ENCODE results near the gene TAS2R19.

The TAS2R19 gene

GRCh38 chr12:10986812-10987211 lies 35.6 kb downstream of the TAS2R19 start, which contains the start of gene TAS2R50:
Gene TAS2R50 (minus strand): TSS chr12:10986912. CDS start chr12:10986860, 52 bp downstream.
- TF ChIP-seq EZH2phosphoT487 (IDR thresholded peaks at IDR 0.05; ENCODE audit: low read length) (no peak), CTCF (IDR thresholded peaks at IDR 0.05; ENCODE audit: low read length) (no peak), EZH2 (optimal IDR thresholded peaks at IDR 0.05; ENCODE audit: low read depth, low read length) (no peak)
- Histone ChIP-seq H3F3A (ENCODE audit: insufficient read depth, low read length) (no peaks in the 10 kb centered on the region), H3K9ac (ENCODE audit: low read length) (no peak within 1 kb of the TSS), H3K79me2 (ENCODE audit: low read length) (no peaks in the 10 kb centered on the region), H3K9me3 (replicated peaks; ENCODE audit: insufficient read depth, low read length) (no peaks in the 10 kb centered on the region), H3K9me2 (replicated peaks; ENCODE audit: insufficient read depth, low read length) (no peaks in the 10 kb centered on the region), H3K4me3 (ENCODE audit: low read length) (no peak within 1 kb of the TSS), H3K4me1 (ENCODE audit: low read length) (no peaks in the 10 kb centered on the region), H3K27me3 (replicated peaks; ENCODE audit: insufficient read depth, low read length) (no peaks in the 10 kb centered on the region), H4K20me1 (ENCODE audit: insufficient read depth, low read length) (no peaks in the 10 kb centered on the region), H3K36me3 (replicated peaks; ENCODE audit: insufficient read depth, low read length) (no peaks in the 10 kb centered on the region), H3K4me2 (ENCODE audit: low read depth, low read length) (no peak within 1 kb of the TSS), H2AFZ (ENCODE audit: low read length) (no peak within 1 kb of the TSS), H3K27ac (ENCODE audit: low read length) (no peak within 1 kb of the TSS)
- DNase-seq: no peak

GRCh38 chr12:10982244-10982643 lies 40.2 kb downstream of the TAS2R19 start:
- H3K36me3 ChIP-seq (replicated peaks; ENCODE audit: insufficient read depth, low read length): no peaks in the 10 kb centered on the region
- H2AFZ ChIP-seq (ENCODE audit: low read length): no peak overlapping the region

GRCh38 chr12:10974965-10975364 lies 47.5 kb downstream of the TAS2R19 start:
- no peaks in the 10 kb centered on the region for H3K36me3 ChIP-seq (replicated peaks; ENCODE audit: insufficient read depth, low read length)
- TF ChIP-seq EZH2 (optimal IDR thresholded peaks at IDR 0.05; ENCODE audit: low read depth, low read length) (no peak), EZH2phosphoT487 (IDR thresholded peaks at IDR 0.05; ENCODE audit: low read length) (no peak), CTCF (IDR thresholded peaks at IDR 0.05; ENCODE audit: low read length) (no peak)

More at GRCh38 chr12:10982244-10982643, 40.2 kb downstream of the TAS2R19 start:
- TF ChIP-seq EZH2 (optimal IDR thresholded peaks at IDR 0.05; ENCODE audit: low read depth, low read length) (no peak), EZH2phosphoT487 (IDR thresholded peaks at IDR 0.05; ENCODE audit: low read length) (no peak), CTCF (IDR thresholded peaks at IDR 0.05; ENCODE audit: low read length) (no peak)
- no peak overlapping the region for H3K4me3 ChIP-seq (ENCODE audit: low read length)
- no peaks in the 10 kb centered on the region for H3K9me3 ChIP-seq (replicated peaks; ENCODE audit: insufficient read depth, low read length)
- no peaks in the 10 kb centered on the region for H3K27me3 ChIP-seq (replicated peaks; ENCODE audit: insufficient read depth, low read length)
- no peaks in the 10 kb centered on the region for H3K9me2 ChIP-seq (replicated peaks; ENCODE audit: insufficient read depth, low read length)
- H3K9ac ChIP-seq (ENCODE audit: low read length): no peak overlapping the region
- H3K4me1 ChIP-seq (ENCODE audit: low read length): no peaks in the 10 kb centered on the region
- no peaks in the 10 kb centered on the region for H4K20me1 ChIP-seq (ENCODE audit: insufficient read depth, low read length)
- no peaks in the 10 kb centered on the region for H3F3A ChIP-seq (ENCODE audit: insufficient read depth, low read length)
- no peak overlapping the region for H3K4me2 ChIP-seq (ENCODE audit: low read depth, low read length)
- H3K27ac ChIP-seq (ENCODE audit: low read length): no peak overlapping the region
- H3K79me2 ChIP-seq (ENCODE audit: low read length): no peaks in the 10 kb centered on the region
- no peak for DNase-seq

More at GRCh38 chr12:10974965-10975364, 47.5 kb downstream of the TAS2R19 start:
- Histone ChIP-seq H4K20me1 (ENCODE audit: insufficient read depth, low read length) (no peaks in the 10 kb centered on the region), H3F3A (ENCODE audit: insufficient read depth, low read length) (no peaks in the 10 kb centered on the region), H3K4me2 (ENCODE audit: low read depth, low read length) (no peak overlapping the region), H3K79me2 (ENCODE audit: low read length) (0 out of 2 replicates have a peak, but pooled peaks cover 2% of the 10 kb centered on the region), H3K27me3 (replicated peaks; ENCODE audit: insufficient read depth, low read length) (no peaks in the 10 kb centered on the region), H3K27ac (ENCODE audit: low read length) (no peak overlapping the region), H3K4me3 (ENCODE audit: low read length) (no peak overlapping the region), H2AFZ (ENCODE audit: low read length) (no peak overlapping the region), H3K4me1 (ENCODE audit: low read length) (no peaks in the 10 kb centered on the region), H3K9ac (ENCODE audit: low read length) (no peak overlapping the region), H3K9me2 (replicated peaks; ENCODE audit: insufficient read depth, low read length) (no peaks in the 10 kb centered on the region), H3K9me3 (replicated peaks; ENCODE audit: insufficient read depth, low read length) (no peaks in the 10 kb centered on the region)
- no peak for DNase-seq
